Mucosa of stomach (tissue), 1 donor: ENCODE results near the gene LPAR5.

Source experiments
- H3K27me3 ChIP-seq: one replicate; pipeline ENCODE4 v1.7.0; 2013; ENCODE audit warnings: mild to moderate bottlenecking, low read length; ENCODE audit not compliant: control insufficient read depth, insufficient read depth
- H3K36me3 ChIP-seq: one replicate; pipeline ENCODE4 v1.7.0; 2013; ENCODE audit warnings: low read length; ENCODE audit not compliant: control insufficient read depth, insufficient read depth
- H3K4me1 ChIP-seq: one replicate; pipeline ENCODE4 v1.7.0; 2013; ENCODE audit warnings: mild to moderate bottlenecking, low read length; ENCODE audit not compliant: control insufficient read depth, insufficient read depth
- H3K4me3 ChIP-seq: one replicate; pipeline ENCODE4 v1.7.0; 2013; ENCODE audit warnings: low read length
- H3K9ac ChIP-seq: one replicate; pipeline ENCODE4 v1.7.0; 2013; ENCODE audit warnings: mild to moderate bottlenecking, low read length, moderate library complexity
- H3K9me3 ChIP-seq: one replicate; pipeline ENCODE4 v1.7.0; 2013; ENCODE audit warnings: mild to moderate bottlenecking, low read length, moderate library complexity; ENCODE audit not compliant: control insufficient read depth
- donor health status: Pancreatic carcinoma.

LPAR5 gene

DNA sequence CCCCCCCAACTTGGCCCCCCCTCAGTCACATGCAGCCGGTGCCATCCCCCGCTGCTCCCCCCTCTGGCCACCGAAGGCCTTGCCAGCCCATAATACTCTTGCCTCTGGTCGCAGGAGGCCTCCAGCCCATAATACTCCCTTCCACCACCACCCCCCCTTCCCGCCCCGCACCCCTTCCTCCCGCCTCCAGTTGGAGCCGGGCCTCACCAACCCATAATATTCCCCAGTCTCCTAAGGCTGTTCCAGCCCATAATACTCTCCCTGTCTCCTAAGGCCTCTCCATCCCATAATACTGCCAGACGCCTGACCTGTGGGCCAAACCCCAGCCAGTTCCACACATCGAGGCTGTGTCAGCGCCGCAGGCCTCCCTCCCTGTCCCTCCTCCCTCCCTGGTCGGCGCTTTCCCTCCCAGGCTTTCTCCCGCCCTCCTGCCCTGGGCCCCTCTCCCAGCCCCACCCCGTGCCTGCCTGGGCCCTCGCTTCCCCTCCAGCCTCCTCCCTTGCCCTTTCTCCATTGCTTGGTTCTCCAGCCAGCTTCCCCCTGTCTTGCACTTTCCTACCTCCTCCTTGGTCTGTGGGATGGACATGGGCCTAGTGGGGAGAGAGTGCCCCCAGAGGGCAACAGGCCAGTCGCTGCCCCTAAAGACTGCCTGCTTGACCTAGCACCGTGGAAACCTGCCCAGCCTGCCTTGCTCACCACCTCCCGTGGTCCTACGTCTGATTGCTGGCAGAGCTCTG, 21.8 kb downstream of the LPAR5 start:
- H3K4me3 ChIP-seq: no peak overlapping the region
- no peaks in the 10 kb centered on the region for H3K36me3 ChIP-seq
- no peaks in the 10 kb centered on the region for H3K27me3 ChIP-seq
- H3K9me3 ChIP-seq: no peaks in the 10 kb centered on the region
- H3K9ac ChIP-seq: peak overlapping the region; percentile 82
- H3K4me1 ChIP-seq: peaks cover 31% of the 10 kb centered on the region

DNA sequence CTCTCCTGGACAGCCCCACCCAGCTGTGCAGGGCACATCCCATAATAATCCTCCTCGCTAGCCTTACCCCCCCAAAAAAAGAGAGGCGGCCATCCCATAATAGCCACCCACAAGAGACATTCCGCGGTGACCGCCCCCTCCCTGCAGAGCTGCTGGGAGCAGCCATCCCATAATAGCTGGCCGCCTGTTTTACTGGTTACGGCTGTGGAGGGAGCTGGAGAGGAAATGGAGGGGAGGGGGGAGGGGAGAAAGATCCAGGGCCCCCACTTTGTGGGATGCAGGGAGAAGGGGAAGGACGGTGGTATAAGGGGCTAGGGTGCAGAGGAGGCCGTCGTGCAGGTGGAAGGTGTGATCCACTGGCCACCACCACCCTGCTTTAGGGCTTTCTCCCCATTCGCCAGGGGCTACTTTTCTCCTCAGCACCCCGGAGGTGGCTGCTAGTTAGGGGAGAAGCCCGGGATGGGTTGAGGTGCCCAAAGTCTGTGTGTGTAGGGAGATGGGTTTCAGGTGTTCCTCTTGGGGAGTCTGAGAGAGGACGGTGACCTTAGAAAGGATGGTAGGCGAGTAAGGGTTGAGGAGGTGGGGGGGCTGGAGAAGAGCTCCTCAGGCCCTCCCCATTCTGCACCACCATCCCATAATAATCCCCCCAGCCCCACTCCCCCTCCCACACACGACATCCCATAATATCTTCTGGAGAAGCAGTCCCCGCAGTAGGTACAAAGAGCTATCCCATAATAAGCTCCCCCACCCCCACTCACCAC, 22.6 kb downstream of the LPAR5 start:
- H3K9ac ChIP-seq: peak overlapping the region; percentile 71

DNA sequence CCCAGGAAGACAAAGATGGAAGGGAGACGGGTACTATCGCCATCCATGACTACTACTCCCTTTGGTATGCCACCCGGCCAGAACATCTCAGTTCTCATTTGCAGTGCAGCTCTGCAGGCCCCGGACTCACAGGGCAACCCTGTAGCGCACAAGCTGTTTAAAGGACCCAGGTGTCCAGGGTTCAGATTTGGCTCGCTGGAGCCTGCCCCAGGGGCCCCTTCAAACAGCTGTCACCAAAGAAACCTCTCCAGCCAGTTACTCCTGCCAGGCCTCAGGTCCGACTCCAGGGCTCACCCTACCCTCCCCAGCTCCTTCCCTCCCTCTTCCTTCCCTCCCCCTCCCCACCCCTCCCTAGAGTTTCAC, 23.1 kb downstream of the LPAR5 start:
- peak overlapping the region; percentile 71 for H3K9ac ChIP-seq
- peak overlapping the region; percentile 29 for H3K4me3 ChIP-seq
- no peaks in the 10 kb centered on the region for H3K27me3 ChIP-seq

More for the DNA sequence above, 22.6 kb downstream of the LPAR5 start:
- Histone ChIP-seq H3K9me3 (no peaks in the 10 kb centered on the region), H3K36me3 (no peaks in the 10 kb centered on the region), H3K4me3 (peak overlapping the region; percentile 29), H3K4me1 (peaks cover 31% of the 10 kb centered on the region), H3K27me3 (no peaks in the 10 kb centered on the region)

DNA sequence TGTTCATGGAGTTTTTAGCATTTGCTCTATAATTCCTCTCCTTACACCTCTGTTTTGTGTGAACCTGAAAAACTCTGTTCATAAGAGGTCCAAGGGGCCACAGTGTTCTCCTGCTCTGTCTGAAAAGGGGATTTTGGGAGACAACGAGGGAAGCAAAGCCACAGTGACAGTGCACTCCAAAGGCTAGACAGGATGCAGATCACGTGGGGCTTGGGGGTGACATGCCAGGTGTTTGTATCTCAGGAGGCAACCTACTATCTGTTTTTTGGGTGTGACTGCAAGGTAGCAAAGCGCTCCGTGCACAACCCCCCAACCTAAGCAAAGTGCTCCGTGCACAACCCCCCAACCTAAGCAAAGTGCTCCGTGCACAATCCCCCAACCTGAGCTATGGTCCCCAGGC, 23.5 kb downstream of the LPAR5 start:
- Histone ChIP-seq H3K9ac (peak overlapping the region; percentile 71), H3K4me3 (no peak overlapping the region), H3K36me3 (no peaks in the 10 kb centered on the region), H3K27me3 (no peaks in the 10 kb centered on the region), H3K9me3 (no peaks in the 10 kb centered on the region), H3K4me1 (peaks cover 38% of the 10 kb centered on the region)

More for the DNA sequence above, 23.1 kb downstream of the LPAR5 start:
- H3K4me1 ChIP-seq: peaks cover 37% of the 10 kb centered on the region
- H3K36me3 ChIP-seq: no peaks in the 10 kb centered on the region
- no peaks in the 10 kb centered on the region for H3K9me3 ChIP-seq

DNA sequence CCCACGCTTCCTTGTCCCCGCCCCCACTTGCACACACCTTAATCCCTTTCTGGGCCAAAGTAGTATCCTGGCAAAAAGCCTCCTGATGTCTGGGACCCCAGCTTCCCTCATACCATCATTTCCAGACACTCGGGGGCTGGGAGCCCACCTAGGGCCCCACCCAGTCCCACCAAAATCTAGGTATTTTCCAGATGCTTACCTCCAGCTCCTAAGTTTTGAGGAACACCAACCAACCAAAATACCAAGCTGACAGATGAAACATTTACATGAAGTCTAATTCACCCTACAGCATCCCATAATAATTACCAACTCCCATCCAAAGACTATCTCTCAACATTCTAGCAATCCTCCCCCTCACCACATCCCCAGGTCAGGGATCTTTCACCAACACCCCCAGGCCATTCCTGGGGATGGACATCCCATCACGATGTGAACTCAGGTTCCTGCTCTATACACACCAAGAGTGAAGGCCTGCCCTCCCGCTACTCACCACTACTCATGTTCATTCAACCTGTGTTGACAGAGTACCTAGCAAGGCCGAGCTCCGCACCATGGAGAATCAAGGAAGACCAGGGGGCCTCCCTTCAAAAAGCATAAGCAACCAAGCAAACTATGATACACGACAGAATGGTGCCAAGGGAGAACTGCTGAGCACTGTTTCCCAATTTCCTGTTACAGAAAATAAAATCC, 27.0 kb downstream of the LPAR5 start:
- Histone ChIP-seq H3K36me3 (no peaks in the 10 kb centered on the region), H3K4me1 (peaks cover 45% of the 10 kb centered on the region), H3K27me3 (no peaks in the 10 kb centered on the region), H3K4me3 (no peak overlapping the region), H3K9ac (no peak overlapping the region), H3K9me3 (no peaks in the 10 kb centered on the region)

DNA sequence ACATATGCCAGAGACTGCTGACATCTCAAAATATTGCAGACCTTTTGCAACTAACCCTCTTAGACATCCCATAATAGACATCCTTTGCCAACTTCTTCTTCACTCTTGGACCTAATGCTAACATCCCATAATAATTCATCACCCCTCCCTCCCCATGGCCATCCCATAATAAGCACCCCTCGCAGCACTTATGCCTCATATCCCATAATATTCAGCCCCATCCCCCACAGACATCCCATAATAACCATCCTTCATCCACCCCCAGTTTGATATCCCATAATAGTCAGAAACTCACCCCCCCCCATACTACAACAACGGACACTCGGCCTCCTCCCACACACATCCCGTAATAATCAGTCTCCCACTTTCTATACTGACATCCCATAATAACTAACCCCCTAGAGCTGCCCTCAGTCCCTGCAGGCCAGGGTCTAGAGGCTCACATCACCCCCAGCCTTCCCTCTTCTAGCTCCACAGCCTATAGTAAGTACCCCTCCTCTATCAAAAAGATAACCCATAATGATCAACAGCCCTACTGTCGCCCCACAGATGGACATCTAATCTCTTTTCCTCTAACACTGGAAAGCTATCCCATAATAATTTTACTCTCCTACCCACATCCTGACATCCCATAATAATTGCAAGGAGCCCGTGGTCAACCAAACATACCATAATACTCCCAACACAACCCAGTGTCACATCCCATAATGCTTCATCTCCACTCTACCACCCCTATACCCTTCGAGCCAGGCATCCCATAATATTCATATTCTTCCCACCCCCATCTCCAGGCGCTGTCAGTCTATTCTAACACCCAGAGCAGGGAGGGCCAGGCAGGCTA, 27.8 kb downstream of the LPAR5 start:
- Histone ChIP-seq H3K36me3 (no peaks in the 10 kb centered on the region), H3K27me3 (no peaks in the 10 kb centered on the region), H3K4me3 (no peak overlapping the region), H3K9ac (no peak overlapping the region), H3K9me3 (no peaks in the 10 kb centered on the region), H3K4me1 (peaks cover 47% of the 10 kb centered on the region)

DNA sequence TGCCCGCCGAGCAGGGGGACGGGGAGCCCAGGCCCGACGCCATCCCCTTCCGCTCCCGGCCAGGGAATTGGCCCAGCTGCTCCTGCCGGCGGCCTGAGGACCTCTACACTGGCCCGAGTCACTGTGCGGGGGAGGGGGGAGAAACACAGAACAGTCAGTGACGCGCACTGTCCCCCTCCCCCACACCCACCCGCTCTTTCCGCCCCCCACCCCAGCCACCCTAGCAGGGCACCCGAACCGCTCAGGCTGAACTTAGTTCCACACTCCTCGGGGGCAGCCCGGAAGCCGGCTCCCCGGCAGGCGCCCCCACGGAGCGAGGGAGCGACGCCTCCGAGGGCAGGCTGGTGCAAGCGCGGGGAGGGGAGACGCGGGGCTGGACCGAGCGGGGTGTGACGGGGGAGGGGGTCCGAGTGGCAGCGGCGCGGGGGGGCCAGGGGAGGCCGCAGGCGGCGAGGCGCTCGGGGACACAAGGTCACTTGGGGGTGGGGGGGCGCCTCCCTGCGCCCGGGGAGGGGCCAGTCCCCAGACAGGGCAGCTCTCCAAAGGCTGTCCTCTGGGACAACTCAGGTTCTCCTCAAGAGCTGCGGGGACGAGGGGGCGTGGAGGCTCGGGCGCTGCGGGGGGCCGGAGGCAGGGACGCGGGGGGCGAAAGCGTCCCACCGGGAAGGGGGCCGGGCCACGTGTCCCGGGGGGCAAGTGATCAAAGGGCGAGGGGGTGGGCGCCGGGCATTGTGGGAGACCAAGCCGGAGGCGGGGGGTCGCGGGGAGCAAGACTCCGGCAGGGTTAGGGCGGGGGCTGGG, 29.2 kb downstream of the LPAR5 start:
- peaks cover 40% of the 10 kb centered on the region for H3K4me1 ChIP-seq
- peak overlapping the region; percentile 37 for H3K4me3 ChIP-seq

DNA sequence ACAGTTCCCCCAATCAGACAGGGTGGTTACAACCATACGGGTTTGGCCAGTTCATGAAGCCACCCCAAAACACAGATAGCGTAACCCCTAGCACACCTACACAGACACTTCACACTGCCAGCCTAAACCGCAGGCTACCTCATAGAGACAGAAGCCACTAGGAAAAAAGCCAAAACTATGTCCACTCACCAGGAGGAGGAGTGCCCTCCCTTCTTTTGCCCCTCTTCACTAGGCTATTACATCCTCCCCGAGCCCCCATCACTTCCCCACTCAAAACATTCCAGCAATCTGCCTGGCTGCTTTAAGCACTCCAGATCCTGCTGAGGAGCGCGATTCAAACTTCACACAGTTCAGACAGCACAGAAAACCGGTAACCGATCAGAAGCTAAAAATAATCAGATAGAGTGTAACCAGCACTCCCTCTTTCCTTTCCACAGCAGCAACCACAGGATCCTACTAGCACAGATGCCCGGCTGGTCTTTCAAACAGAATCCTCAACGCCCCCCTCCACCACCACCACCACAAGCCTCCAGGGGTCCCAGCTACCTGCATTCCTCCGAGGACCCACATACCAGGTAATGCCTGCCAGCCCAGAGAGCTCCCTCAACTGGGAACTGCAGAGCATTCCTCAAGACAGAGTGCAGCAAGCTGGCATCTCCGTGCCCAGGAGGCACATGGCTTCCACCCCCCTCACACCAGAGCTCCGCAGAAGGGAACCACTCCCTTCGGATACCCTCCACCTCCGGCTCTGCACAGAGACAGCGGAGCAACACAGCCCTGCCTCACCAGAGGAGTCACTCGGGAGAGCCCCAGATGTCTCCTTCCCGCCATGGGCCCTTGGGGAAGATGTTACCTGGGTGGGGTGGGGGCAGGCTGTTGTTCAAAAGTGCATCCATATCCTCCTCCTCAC, 30.1 kb downstream of the LPAR5 start:
- Histone ChIP-seq H3K9me3 (no peaks in the 10 kb centered on the region), H3K4me1 (peaks cover 40% of the 10 kb centered on the region), H3K9ac (peak overlapping the region; percentile 71), H3K4me3 (peak overlapping the region; percentile 37), H3K36me3 (peaks cover 7% of the 10 kb centered on the region), H3K27me3 (no peaks in the 10 kb centered on the region)

More for the DNA sequence above, 29.2 kb downstream of the LPAR5 start:
- Histone ChIP-seq H3K27me3 (no peaks in the 10 kb centered on the region), H3K9me3 (no peaks in the 10 kb centered on the region), H3K36me3 (peaks cover 7% of the 10 kb centered on the region), H3K9ac (peak overlapping the region; percentile 71)

DNA sequence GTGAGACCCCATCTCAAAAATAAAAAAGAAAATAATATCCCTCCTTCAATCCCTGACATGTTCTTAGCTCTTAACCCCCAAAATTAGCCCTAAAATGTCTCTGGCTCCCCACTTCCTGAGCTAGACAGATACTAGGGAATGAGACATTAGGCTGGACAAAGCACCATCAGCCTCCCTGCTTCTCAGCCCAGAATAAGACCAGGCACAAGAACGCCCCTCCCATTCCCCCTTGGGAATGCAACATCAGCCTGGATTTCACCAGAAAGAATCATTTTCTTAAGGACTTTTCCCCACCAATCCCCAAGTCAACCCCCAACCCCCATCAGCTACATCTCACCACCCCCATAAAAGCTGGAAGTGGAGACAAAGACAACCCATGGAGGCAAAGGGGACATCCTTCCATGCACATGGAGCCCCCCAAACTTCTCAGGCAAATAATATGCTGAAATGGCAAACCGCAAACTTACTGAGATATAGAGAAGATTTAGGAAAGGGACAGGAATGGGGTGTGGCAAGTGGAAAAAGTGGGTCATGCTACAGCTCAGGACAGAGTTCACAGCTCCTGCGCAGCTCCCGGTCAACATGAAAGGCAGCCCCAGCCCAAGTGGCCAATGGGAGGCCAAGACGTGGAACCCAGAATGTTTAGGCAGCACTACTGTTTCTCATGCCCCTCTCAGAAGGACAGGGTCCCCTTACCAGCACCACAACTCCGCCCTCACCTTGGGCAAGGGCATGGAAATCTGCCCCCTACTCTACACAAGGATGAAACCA, 31.3 kb downstream of the LPAR5 start:
- peaks cover 12% of the 10 kb centered on the region for H3K36me3 ChIP-seq
- peak overlapping the region; percentile 71 for H3K9ac ChIP-seq
- no peaks in the 10 kb centered on the region for H3K9me3 ChIP-seq
- no peaks in the 10 kb centered on the region for H3K27me3 ChIP-seq
- H3K4me3 ChIP-seq: no peak overlapping the region
- H3K4me1 ChIP-seq: peaks cover 40% of the 10 kb centered on the region

DNA sequence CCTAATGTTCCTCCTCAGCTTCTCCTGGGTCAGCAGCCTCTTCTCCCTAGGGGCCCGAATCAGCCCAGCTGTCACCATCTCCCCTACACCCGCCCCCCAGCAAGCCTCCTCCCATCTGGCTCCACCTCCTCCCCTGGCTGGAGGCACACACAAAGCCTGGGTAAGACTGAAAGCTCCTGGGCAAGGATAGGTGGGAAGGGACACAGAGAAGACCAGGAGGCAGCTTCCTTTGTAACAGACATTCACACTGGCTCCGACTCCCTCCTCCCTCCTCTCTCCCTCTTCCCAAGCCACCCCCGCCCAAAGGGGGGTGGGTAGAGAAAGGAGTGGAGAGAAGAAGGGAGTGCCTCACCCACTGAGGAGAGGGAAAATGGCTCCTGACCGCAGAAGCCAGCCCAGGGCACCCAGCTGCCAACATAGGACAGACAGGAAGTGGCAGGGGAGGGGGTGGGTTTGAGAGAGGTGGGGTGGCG, 32.6 kb downstream of the LPAR5 start:
- H3K36me3 ChIP-seq: peaks cover 14% of the 10 kb centered on the region

More for the DNA sequence above, 32.6 kb downstream of the LPAR5 start:
- Histone ChIP-seq H3K27me3 (no peaks in the 10 kb centered on the region), H3K9me3 (no peaks in the 10 kb centered on the region), H3K4me3 (no peak overlapping the region), H3K4me1 (peaks cover 39% of the 10 kb centered on the region), H3K9ac (peak overlapping the region; percentile 27)
